Suprapubic skin (tissue), 4 donors: ENCODE measurements around the gene LYSMD2.

Experiments
- EP300 ChIP-seq: sonication (generic); formaldehyde crosslinking; IDR thresholded peaks from one replicate; pipeline ENCODE4 v1.6.1; 2017; ENCODE audit warnings: antibody characterized with exemption
- POLR2A ChIP-seq, 2 donors: fragments of 450-650 bp; IDR thresholded peaks; one replicate each; pipeline ENCODE4 v1.6.1; 2017; ENCODE audit warnings: antibody characterized with exemption in 2 of 2, mild to moderate bottlenecking in 2 of 2, moderate library complexity in 2 of 2
- POLR2AphosphoS5 ChIP-seq, 3 donors: sonication (generic); formaldehyde crosslinking; IDR thresholded peaks; one replicate each; pipeline ENCODE4 v1.6.1; 2017; ENCODE audit warnings: antibody characterized with exemption in 3 of 3
- TF ChIP-seq, protein P1 (sequence below), 2 donors: fragments of 200-600 bp in 1 of 2; fragments of 450-650 bp in 1 of 2; sonication (generic) in 1 of 2; IDR thresholded peaks; one replicate each; pipeline ENCODE4 v1.5.1; 2016 to 2019; ENCODE audit warnings: antibody characterized with exemption in 2 of 2, mild to moderate bottlenecking in 1 of 2, moderate library complexity in 1 of 2

DNA sequence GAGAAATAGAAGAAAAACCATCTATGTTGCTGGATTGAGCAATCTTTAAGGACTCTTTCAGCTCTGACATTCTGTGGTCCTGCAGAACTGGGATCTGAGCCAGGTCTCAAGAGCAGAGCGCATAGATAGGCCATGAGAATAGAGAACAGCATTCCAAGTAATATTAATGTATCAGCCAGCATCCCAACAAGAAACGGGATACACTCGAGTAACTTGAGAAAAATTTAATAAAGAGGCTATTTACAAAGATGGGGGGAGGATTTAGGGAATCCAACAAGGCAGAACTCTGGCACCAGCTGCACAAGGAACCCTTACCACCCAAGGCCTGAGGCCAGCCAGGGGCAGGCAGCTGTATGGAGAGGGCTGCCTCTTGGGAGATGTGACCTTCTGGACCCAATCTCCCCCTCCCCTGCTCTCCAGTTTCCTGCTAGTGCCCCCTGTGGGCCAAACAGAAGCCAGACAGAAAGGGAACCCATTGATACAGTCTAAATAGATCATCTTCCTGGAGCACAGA, 22.2 kb upstream of the LYSMD2 start:
- TF ChIP-seq, protein P1, sequence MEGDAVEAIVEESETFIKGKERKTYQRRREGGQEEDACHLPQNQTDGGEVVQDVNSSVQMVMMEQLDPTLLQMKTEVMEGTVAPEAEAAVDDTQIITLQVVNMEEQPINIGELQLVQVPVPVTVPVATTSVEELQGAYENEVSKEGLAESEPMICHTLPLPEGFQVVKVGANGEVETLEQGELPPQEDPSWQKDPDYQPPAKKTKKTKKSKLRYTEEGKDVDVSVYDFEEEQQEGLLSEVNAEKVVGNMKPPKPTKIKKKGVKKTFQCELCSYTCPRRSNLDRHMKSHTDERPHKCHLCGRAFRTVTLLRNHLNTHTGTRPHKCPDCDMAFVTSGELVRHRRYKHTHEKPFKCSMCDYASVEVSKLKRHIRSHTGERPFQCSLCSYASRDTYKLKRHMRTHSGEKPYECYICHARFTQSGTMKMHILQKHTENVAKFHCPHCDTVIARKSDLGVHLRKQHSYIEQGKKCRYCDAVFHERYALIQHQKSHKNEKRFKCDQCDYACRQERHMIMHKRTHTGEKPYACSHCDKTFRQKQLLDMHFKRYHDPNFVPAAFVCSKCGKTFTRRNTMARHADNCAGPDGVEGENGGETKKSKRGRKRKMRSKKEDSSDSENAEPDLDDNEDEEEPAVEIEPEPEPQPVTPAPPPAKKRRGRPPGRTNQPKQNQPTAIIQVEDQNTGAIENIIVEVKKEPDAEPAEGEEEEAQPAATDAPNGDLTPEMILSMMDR (IDR thresholded peaks at IDR 0.05): no peak
- TF ChIP-seq EP300: no peak
- TF ChIP-seq POLR2A (IDR thresholded peaks at IDR 0.05): no peak
- TF ChIP-seq POLR2AphosphoS5 (IDR thresholded peaks at IDR 0.05): no peak
